ACC112 (cell line): ENCODE data around the gene C1orf56.

Experiments
- H2AFZ ChIP-seq: fragments of 200-600 bp; sonication (generic); one replicate; pipeline ENCODE4 v1.6.0; 2017; ENCODE audit warnings: antibody characterized with exemption, low read length; ENCODE audit not compliant: unreplicated experiment
- H3K27ac ChIP-seq: fragments of 200-600 bp; sonication (generic); 2 replicates; pipeline ENCODE4 v1.5.1; 2014; ENCODE audit warnings: low read depth, mild to moderate bottlenecking, antibody characterized with exemption, low read length, moderate library complexity
- H3K27me3 ChIP-seq: fragments of 200-600 bp; sonication (generic); 2 replicates; pipeline ENCODE4 v1.6.1; 2014; ENCODE audit warnings: mild to moderate bottlenecking, antibody characterized with exemption, low read length, moderate library complexity, mixed read lengths; ENCODE audit not compliant: insufficient read depth
- H3K36me3 ChIP-seq: fragments of 200-600 bp; sonication (generic); 2 replicates; pipeline ENCODE4 v1.6.1; 2016; ENCODE audit warnings: mild to moderate bottlenecking, antibody characterized with exemption, low read length, moderate library complexity, mixed read lengths; ENCODE audit not compliant: insufficient read depth
- H3K4me1 ChIP-seq: fragments of 200-600 bp; sonication (generic); one replicate; pipeline ENCODE4 v1.6.1; 2016; ENCODE audit warnings: low read length, mixed read lengths; ENCODE audit not compliant: insufficient read depth, unreplicated experiment, control insufficient read depth
- H3K4me3 ChIP-seq: fragments of 200-600 bp; sonication (generic); 2 replicates; pipeline ENCODE4 v1.5.1; 2014; ENCODE audit warnings: mild to moderate bottlenecking, low read depth, low read length
- H3K79me2 ChIP-seq: fragments of 200-600 bp; sonication (generic); one replicate; pipeline ENCODE4 v1.6.0; 2016; ENCODE audit warnings: low read length; ENCODE audit not compliant: control insufficient read depth, unreplicated experiment, insufficient read depth

C1orf56 gene

DNA sequence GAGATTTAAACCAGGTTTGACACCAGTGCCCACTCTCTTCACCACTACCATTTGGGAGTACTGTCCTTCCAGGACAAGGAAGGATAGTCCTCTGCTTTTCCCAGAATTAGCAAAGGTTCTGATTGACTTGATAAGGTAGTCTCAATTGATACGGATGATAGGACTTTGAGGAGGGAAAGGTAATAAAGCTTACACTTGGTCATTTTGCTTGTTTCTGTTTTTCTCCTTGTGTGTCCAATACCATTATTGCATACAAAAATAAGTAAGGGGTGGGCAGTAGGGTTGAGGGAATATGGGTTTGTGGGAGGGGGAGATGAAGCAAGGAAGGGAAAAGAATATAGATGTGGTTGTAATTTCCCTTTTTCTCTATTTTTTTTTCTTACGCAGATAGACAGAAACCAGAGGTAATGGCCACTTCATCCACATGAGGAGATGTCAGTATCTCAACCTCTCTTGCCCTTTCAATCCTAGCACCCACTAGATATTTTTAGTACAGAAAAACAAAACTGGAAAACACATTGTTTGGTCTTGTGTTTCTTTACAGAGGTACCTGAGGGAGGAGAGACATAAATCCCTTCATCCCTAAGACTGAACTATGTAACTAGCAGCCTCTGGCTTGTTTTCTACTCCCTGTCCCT is 2.6 kb downstream of the C1orf56 start:
- peaks cover 19% of the 10 kb centered on the region for H3K79me2 ChIP-seq
- 0 out of 2 replicates have a peak overlapping the region, but pooled peaks have one; percentile 0 for H3K27ac ChIP-seq
- no peak overlapping the region for H2AFZ ChIP-seq
- no peak overlapping the region; the same call in 1 of the 2 replicates for H3K4me3 ChIP-seq
- H3K36me3 ChIP-seq: peaks cover 18% of the 10 kb centered on the region
- H3K27me3 ChIP-seq: no peaks in the 10 kb centered on the region
- H3K4me1 ChIP-seq: peaks cover 26% of the 10 kb centered on the region

GRCh38 chr1:151051356-151052009 is 3.9 kb downstream of the C1orf56 start:
- Histone ChIP-seq H3K27ac (no peak overlapping the region), H2AFZ (no peak overlapping the region), H3K27me3 (no peaks in the 10 kb centered on the region), H3K36me3 (peaks cover 23% of the 10 kb centered on the region), H3K4me3 (no peak overlapping the region), H3K79me2 (peaks cover 32% of the 10 kb centered on the region), H3K4me1 (peaks cover 38% of the 10 kb centered on the region)

GRCh38 chr1:151054971-151055547 is 7.5 kb downstream of the C1orf56 start:
- Histone ChIP-seq H3K4me1 (peaks cover 31% of the 10 kb centered on the region), H3K4me3 (no peak overlapping the region), H3K79me2 (peaks cover 62% of the 10 kb centered on the region), H3K27ac (0 out of 2 replicates have a peak overlapping the region, but pooled peaks have one; percentile 40), H3K36me3 (peaks cover 23% of the 10 kb centered on the region), H3K27me3 (no peaks in the 10 kb centered on the region), H2AFZ (no peak overlapping the region)

GRCh38 chr1:151055581-151055980 is 8.0 kb downstream of the C1orf56 start:
- Histone ChIP-seq H2AFZ (no peak overlapping the region), H3K27me3 (no peaks in the 10 kb centered on the region), H3K4me3 (no peak overlapping the region), H3K79me2 (peaks cover 68% of the 10 kb centered on the region), H3K36me3 (peaks cover 23% of the 10 kb centered on the region), H3K27ac (0 out of 2 replicates have a peak overlapping the region, but pooled peaks have one; percentile 40), H3K4me1 (peaks cover 26% of the 10 kb centered on the region)

GRCh38 chr1:151056149-151056548 is 8.6 kb downstream of the C1orf56 start:
- H3K27ac ChIP-seq: peak overlapping the region; percentile 40; the same call in 1 of the 2 replicates
- peaks cover 23% of the 10 kb centered on the region for H3K36me3 ChIP-seq
- peaks cover 73% of the 10 kb centered on the region for H3K79me2 ChIP-seq

GRCh38 chr1:151058692-151059091 is 11.1 kb downstream of the C1orf56 start:
- peaks cover 33% of the 10 kb centered on the region for H3K4me1 ChIP-seq
- no peak overlapping the region for H2AFZ ChIP-seq
- peaks cover 19% of the 10 kb centered on the region for H3K36me3 ChIP-seq
- peak overlapping the region; percentile 83 for H3K4me3 ChIP-seq
- no peaks in the 10 kb centered on the region for H3K27me3 ChIP-seq
- H3K27ac ChIP-seq: peak overlapping the region; percentile 99
- peaks cover 95% of the 10 kb centered on the region for H3K79me2 ChIP-seq

More at GRCh38 chr1:151056149-151056548, 8.6 kb downstream of the C1orf56 start:
- Histone ChIP-seq H2AFZ (no peak overlapping the region), H3K4me1 (peaks cover 24% of the 10 kb centered on the region), H3K27me3 (no peaks in the 10 kb centered on the region), H3K4me3 (peak overlapping the region; percentile 83)

DNA sequence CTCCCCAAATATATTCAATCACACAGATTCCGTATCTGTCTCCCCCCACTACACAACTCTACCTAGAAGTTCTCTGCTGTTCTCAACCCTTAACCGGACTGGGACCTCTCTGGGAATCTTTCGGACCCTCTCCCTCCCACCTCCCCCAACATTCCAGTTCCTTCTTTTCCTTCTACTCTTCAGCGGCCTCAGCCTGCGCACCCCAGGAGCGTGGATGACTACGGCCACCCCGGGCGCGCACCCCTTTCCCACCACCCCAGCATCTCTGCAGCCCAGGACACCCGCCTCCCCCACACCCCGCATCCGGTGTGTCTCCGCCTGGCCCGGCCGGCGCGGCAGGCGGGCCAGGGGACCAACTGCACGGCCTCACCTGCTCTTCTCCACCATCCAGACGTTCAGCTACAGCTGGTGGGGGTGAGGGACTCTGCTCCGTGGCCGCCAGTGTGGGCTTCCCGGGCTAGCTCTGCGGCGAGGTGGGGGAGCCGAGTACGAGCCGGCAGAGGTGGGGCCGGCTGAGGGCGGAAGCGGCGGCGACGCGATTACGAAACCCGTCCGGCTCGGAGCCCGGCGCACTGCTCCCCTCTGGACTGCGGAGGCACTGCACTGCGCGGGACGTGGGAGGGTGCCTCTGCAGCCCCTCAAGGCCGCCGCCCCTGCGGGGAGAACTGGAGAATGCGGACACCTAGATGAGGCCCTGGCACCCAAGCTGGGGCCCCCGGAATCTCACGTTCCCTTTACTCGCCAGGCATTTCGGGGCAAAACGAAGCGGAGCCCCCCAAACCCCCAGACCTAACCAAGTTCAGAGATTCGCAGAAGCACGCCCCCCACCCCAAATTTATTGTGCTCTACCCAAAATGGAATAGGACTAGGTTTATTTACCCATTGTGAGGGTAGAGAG is 11.8 kb downstream of the C1orf56 start, which contains the start of gene CDC42SE1:
Gene CDC42SE1 (minus strand): TSS at position 514 of the 898 bp plus-strand sequence. CDS start 3,892 bp downstream, outside the sequence.
- no peaks in the 10 kb centered on the region for H3K27me3 ChIP-seq
- H2AFZ ChIP-seq: peak within 1 kb of the TSS; percentile 53
- peak within 1 kb of the TSS; percentile 83 for H3K4me3 ChIP-seq
- peaks cover 13% of the 10 kb centered on the region for H3K36me3 ChIP-seq
- peaks cover 95% of the 10 kb centered on the region for H3K79me2 ChIP-seq
- peaks cover 33% of the 10 kb centered on the region for H3K4me1 ChIP-seq
- peak within 1 kb of the TSS; percentile 99 for H3K27ac ChIP-seq

GRCh38 chr1:151060007-151060656 is 12.6 kb downstream of the C1orf56 start, which contains the start of gene MLLT11:
TSS of gene MLLT11 (plus strand) at chr1:151060397. CDS start at chr1:151067225, 6,828 bp downstream.
- no peaks in the 10 kb centered on the region for H3K27me3 ChIP-seq
- H3K4me3 ChIP-seq: peak within 1 kb of the TSS; percentile 83
- H2AFZ ChIP-seq: peak within 1 kb of the TSS; percentile 53
- peaks cover 33% of the 10 kb centered on the region for H3K4me1 ChIP-seq
- peaks cover 95% of the 10 kb centered on the region for H3K79me2 ChIP-seq
- peak within 1 kb of the TSS; percentile 99 for H3K27ac ChIP-seq
- H3K36me3 ChIP-seq: peaks cover 6% of the 10 kb centered on the region; the same call in 1 of the 2 replicates

DNA sequence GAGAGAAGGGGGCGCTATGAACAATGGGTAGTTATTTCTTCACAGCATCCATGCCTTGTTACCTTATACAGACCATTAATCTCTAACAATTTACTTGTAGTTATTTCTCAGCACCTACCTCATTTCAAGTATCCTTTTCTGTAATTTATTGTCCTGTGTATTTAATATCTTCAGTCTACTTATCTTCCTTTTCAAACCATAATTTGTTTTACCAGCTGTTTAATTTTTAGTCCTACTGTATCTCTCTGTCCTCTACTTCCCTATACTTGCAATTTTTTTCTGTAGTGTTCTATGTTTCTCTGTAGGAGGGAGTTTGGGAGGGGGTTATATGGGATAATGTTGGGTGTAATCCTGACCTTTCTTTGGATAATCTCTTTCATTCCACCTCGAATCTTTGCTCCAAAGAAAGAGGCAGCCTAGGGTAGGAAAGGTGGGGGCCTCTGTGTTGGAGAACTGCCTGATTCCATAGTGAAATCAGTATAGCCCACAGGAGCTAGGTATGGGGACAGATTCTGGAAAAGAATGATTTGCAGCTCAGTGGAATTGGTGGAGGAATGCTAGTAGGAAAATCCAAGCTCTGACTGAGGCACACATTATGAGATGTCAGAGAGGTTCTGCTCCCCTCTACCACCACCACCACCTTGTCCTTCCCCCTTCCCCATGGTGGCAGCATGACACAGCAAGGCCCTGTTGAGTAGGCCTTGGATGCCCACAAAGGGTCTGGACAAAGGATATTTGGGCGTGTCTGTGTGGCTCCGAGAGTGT is 13.3 kb downstream of the C1orf56 start:
- H3K36me3 ChIP-seq: no peaks in the 10 kb centered on the region
- peaks cover 27% of the 10 kb centered on the region for H3K4me1 ChIP-seq
- peak overlapping the region; percentile 53 for H2AFZ ChIP-seq
- peak overlapping the region; percentile 83 for H3K4me3 ChIP-seq
- no peaks in the 10 kb centered on the region for H3K27me3 ChIP-seq
- H3K79me2 ChIP-seq: peaks cover 95% of the 10 kb centered on the region
- peak overlapping the region; percentile 99 for H3K27ac ChIP-seq
